Measurements from ENCODE around the gene S100A14.
A peak's percentile ranks its signal among the peaks of the same experiment; 100 is the strongest.
"Not testable (repeated sequence)": the region's sequence is repeated elsewhere in the genome, so short reads cannot be mapped to it uniquely, and the experiment has no call there.

The S100A14 gene

GRCh38 chr1:153583976-153584375, 32.1 kb downstream of the S100A14 start:
- no peak for DNase-seq

GRCh38 chr1:153583514-153583913, 32.6 kb downstream of the S100A14 start:
- not testable (repeated sequence) for DNase-seq

GRCh38 chr1:153582836-153583235, 33.3 kb downstream of the S100A14 start:
- DNase-seq: not testable (repeated sequence)

GRCh38 chr1:153578936-153579335, 37.2 kb downstream of the S100A14 start:
- DNase-seq: no peak

GRCh38 chr1:153578490-153578889, 37.6 kb downstream of the S100A14 start:
- DNase-seq: no peak

- no peak for DNase-seq
These were observed 38.5 kb downstream of the S100A14 start for GRCh38 chr1:153577624-153578051.

GRCh38 chr1:153577138-153577537, 39.0 kb downstream of the S100A14 start:
- no peak for DNase-seq

GRCh38 chr1:153575497-153575896, 40.6 kb downstream of the S100A14 start:
- DNase-seq: not testable (repeated sequence)

- DNase-seq: not testable (repeated sequence)
These were observed 41.0 kb downstream of the S100A14 start for GRCh38 chr1:153575081-153575491.

- DNase-seq: no peak
These were observed 42.8 kb downstream of the S100A14 start for GRCh38 chr1:153573351-153573750.

- DNase-seq: peak; percentile 30
These were observed 43.5 kb downstream of the S100A14 start for GRCh38 chr1:153572569-153573015.

GRCh38 chr1:153571706-153572105, 44.4 kb downstream of the S100A14 start:
- DNase-seq: no peak

GRCh38 chr1:153570874-153571273, 45.3 kb downstream of the S100A14 start:
- no peak for DNase-seq

GRCh38 chr1:153569465-153569864, 46.7 kb downstream of the S100A14 start:
- no peak for DNase-seq

GRCh38 chr1:153568367-153569099, 47.6 kb downstream of the S100A14 start:
- peak; percentile 73 for DNase-seq

GRCh38 chr1:153567621-153568366, 48.3 kb downstream of the S100A14 start:
- DNase-seq: no peak

GRCh38 chr1:153566414-153567371, 49.4 kb downstream of the S100A14 start:
- DNase-seq: peak; percentile 80

GRCh38 chr1:153565529-153566374, 50.4 kb downstream of the S100A14 start, which contains the start of gene S100A2:
TSS of gene S100A2 (minus strand) at chr1:153565844. CDS start at chr1:153563877, 1,967 bp downstream.
- DNase-seq: peak; percentile 32

Data from activated CD4-positive, alpha-beta T cell treated with anti-CD3 and anti-CD28 coated beads for 1 hour (primary cell).